Measurements from ENCODE around the gene IKZF4. TPM values are rescaled to one million over a fixed set of nuclear protein-coding genes. Genes with fewer than 3 reads are reported as not detected.
"Not testable (repeated sequence)": the region's sequence is repeated elsewhere in the genome, so short reads cannot be mapped to it uniquely, and the experiment has no call there.

Gene IKZF4
- total and polyA plus RNA-seq, 9 donors = 2.2 to 8.7 (median 7.0) TPM

- Histone ChIP-seq H3K36me3 (ENCODE audit: control insufficient read depth, insufficient read depth, low read length) (no peaks in the 10 kb centered on the region), H3K4me3 (ENCODE audit: low read length) (no peak overlapping the region), H3K9me3 (replicated peaks; ENCODE audit: control insufficient read depth, low read depth, low read length) (no peaks in the 10 kb centered on the region), H3K27me3 (ENCODE audit: control insufficient read depth, insufficient read depth, low read length) (peaks cover 2% of the 10 kb centered on the region), H3K4me1 (ENCODE audit: control insufficient read depth, insufficient read depth, low read length) (no peaks in the 10 kb centered on the region), H3K27ac (ENCODE audit: low read length) (no peak overlapping the region)
- 65% methylated on average over 4 of the region's 5 CpGs for WGBS (ENCODE audit: insufficient coverage)
- DNase-seq = no peak
These were observed 41.1 kb downstream of the IKZF4 start for GRCh38 chr12:56061982-56062381.

- H3K4me1 ChIP-seq (ENCODE audit: control insufficient read depth, insufficient read depth, low read length) = no peaks in the 10 kb centered on the region
- H3K27me3 ChIP-seq (ENCODE audit: control insufficient read depth, insufficient read depth, low read length) = peaks cover 2% of the 10 kb centered on the region
- no peaks in the 10 kb centered on the region for H3K36me3 ChIP-seq (ENCODE audit: control insufficient read depth, insufficient read depth, low read length)
- H3K9me3 ChIP-seq (replicated peaks; ENCODE audit: control insufficient read depth, low read depth, low read length) = no peaks in the 10 kb centered on the region
- no peak overlapping the region for H3K4me3 ChIP-seq (ENCODE audit: low read length)
- H3K27ac ChIP-seq (ENCODE audit: low read length) = no peak overlapping the region
- DNase-seq = no peak
These were observed 42.2 kb downstream of the IKZF4 start for GRCh38 chr12:56062996-56063395.

- Histone ChIP-seq H3K4me1 (ENCODE audit: control insufficient read depth, insufficient read depth, low read length) (no peaks in the 10 kb centered on the region), H3K36me3 (ENCODE audit: control insufficient read depth, insufficient read depth, low read length) (no peaks in the 10 kb centered on the region), H3K9me3 (replicated peaks; ENCODE audit: control insufficient read depth, low read depth, low read length) (no peaks in the 10 kb centered on the region), H3K27me3 (ENCODE audit: control insufficient read depth, insufficient read depth, low read length) (no peaks in the 10 kb centered on the region), H3K27ac (ENCODE audit: low read length) (no peak overlapping the region), H3K4me3 (ENCODE audit: low read length) (no peak overlapping the region)
- 90% methylated on average over 1 of the region's 4 CpGs for WGBS (ENCODE audit: insufficient coverage)
- no peak for DNase-seq
These were observed 50.8 kb downstream of the IKZF4 start for GRCh38 chr12:56071648-56072047.

GRCh38 chr12:56074396-56074795, 53.6 kb downstream of the IKZF4 start:
- 88% methylated on average over 3 of the region's 5 CpGs for WGBS (ENCODE audit: insufficient coverage)
- DNase-seq = no peak
- H3K27ac ChIP-seq (ENCODE audit: low read length) = no peak overlapping the region

GRCh38 chr12:56077966-56078365, 57.1 kb downstream of the IKZF4 start:
- 100% methylated on average over 3 of the region's 9 CpGs for WGBS (ENCODE audit: insufficient coverage)
- peaks cover 26% of the 10 kb centered on the region for H3K27me3 ChIP-seq (ENCODE audit: control insufficient read depth, insufficient read depth, low read length)
- not testable (repeated sequence) for H3K36me3 ChIP-seq (ENCODE audit: control insufficient read depth, insufficient read depth, low read length); H3K9me3 ChIP-seq (replicated peaks; ENCODE audit: control insufficient read depth, low read depth, low read length); H3K4me3 ChIP-seq (ENCODE audit: low read length); H3K27ac ChIP-seq (ENCODE audit: low read length); DNase-seq
- peaks cover 25% of the 10 kb centered on the region for H3K4me1 ChIP-seq (ENCODE audit: control insufficient read depth, insufficient read depth, low read length)

More at GRCh38 chr12:56074396-56074795, 53.6 kb downstream of the IKZF4 start:
- peaks cover 6% of the 10 kb centered on the region for H3K4me1 ChIP-seq (ENCODE audit: control insufficient read depth, insufficient read depth, low read length)
- no peak overlapping the region for H3K4me3 ChIP-seq (ENCODE audit: low read length)
- H3K27me3 ChIP-seq (ENCODE audit: control insufficient read depth, insufficient read depth, low read length) = peaks cover 4% of the 10 kb centered on the region
- H3K9me3 ChIP-seq (replicated peaks; ENCODE audit: control insufficient read depth, low read depth, low read length) = no peaks in the 10 kb centered on the region
- H3K36me3 ChIP-seq (ENCODE audit: control insufficient read depth, insufficient read depth, low read length) = no peaks in the 10 kb centered on the region

- peaks cover 29% of the 10 kb centered on the region for H3K4me1 ChIP-seq (ENCODE audit: control insufficient read depth, insufficient read depth, low read length)
- H3K4me3 ChIP-seq (ENCODE audit: low read length) = no peak overlapping the region
- no CpG with 5 or more reads among the region's 1 CpG for whole genome bisulfite sequencing (ENCODE audit: insufficient coverage)
- no peak for DNase-seq
- peak overlapping the region; percentile 90 for H3K27ac ChIP-seq (ENCODE audit: low read length)
- peaks cover 26% of the 10 kb centered on the region for H3K27me3 ChIP-seq (ENCODE audit: control insufficient read depth, insufficient read depth, low read length)
- H3K9me3 ChIP-seq (replicated peaks; ENCODE audit: control insufficient read depth, low read depth, low read length) = no peaks in the 10 kb centered on the region
- peaks cover 3% of the 10 kb centered on the region for H3K36me3 ChIP-seq (ENCODE audit: control insufficient read depth, insufficient read depth, low read length)
These were observed 57.6 kb downstream of the IKZF4 start for GRCh38 chr12:56078427-56078826.

GRCh38 chr12:56078931-56079722, 58.3 kb downstream of the IKZF4 start:
- 2% methylated on average over 23 of the region's 50 CpGs for WGBS (ENCODE audit: insufficient coverage)
- peaks cover 35% of the 10 kb centered on the region for H3K4me1 ChIP-seq (ENCODE audit: control insufficient read depth, insufficient read depth, low read length)
- H3K9me3 ChIP-seq (replicated peaks; ENCODE audit: control insufficient read depth, low read depth, low read length) = no peaks in the 10 kb centered on the region
- H3K27ac ChIP-seq (ENCODE audit: low read length) = peak overlapping the region; percentile 90
- peak; percentile 82 for DNase-seq
- H3K4me3 ChIP-seq (ENCODE audit: low read length) = peak overlapping the region; percentile 84
- H3K36me3 ChIP-seq (ENCODE audit: control insufficient read depth, insufficient read depth, low read length) = peaks cover 10% of the 10 kb centered on the region
- peaks cover 26% of the 10 kb centered on the region for H3K27me3 ChIP-seq (ENCODE audit: control insufficient read depth, insufficient read depth, low read length)

- Histone ChIP-seq H3K27ac (ENCODE audit: low read length) (peak within 1 kb of the TSS; percentile 90), H3K36me3 (ENCODE audit: control insufficient read depth, insufficient read depth, low read length) (peaks cover 14% of the 10 kb centered on the region), H3K4me1 (ENCODE audit: control insufficient read depth, insufficient read depth, low read length) (peaks cover 35% of the 10 kb centered on the region), H3K27me3 (ENCODE audit: control insufficient read depth, insufficient read depth, low read length) (peaks cover 26% of the 10 kb centered on the region), H3K9me3 (replicated peaks; ENCODE audit: control insufficient read depth, low read depth, low read length) (no peaks in the 10 kb centered on the region), H3K4me3 (ENCODE audit: low read length) (peak within 1 kb of the TSS; percentile 84)
- peak; percentile 79 for DNase-seq
- WGBS (ENCODE audit: insufficient coverage) = under 1% methylated on average over 50 of the region's 59 CpGs
These were observed 59.1 kb downstream of the IKZF4 start, which contains the start of gene ERBB3 for GRCh38 chr12:56079723-56080555. Gene ERBB3, plus strand, starts transcription at chr12:56080165. Its CDS starts 136 bp downstream, at chr12:56080301.

GRCh38 chr12:56080556-56081138, 59.8 kb downstream of the IKZF4 start:
- peaks cover 26% of the 10 kb centered on the region for H3K27me3 ChIP-seq (ENCODE audit: control insufficient read depth, insufficient read depth, low read length)
- H3K27ac ChIP-seq (ENCODE audit: low read length) = peak overlapping the region; percentile 90
- 26% methylated on average over 8 of the region's 20 CpGs for WGBS (ENCODE audit: insufficient coverage)
- peaks cover 37% of the 10 kb centered on the region for H3K4me1 ChIP-seq (ENCODE audit: control insufficient read depth, insufficient read depth, low read length)
- H3K36me3 ChIP-seq (ENCODE audit: control insufficient read depth, insufficient read depth, low read length) = peaks cover 20% of the 10 kb centered on the region
- H3K9me3 ChIP-seq (replicated peaks; ENCODE audit: control insufficient read depth, low read depth, low read length) = no peaks in the 10 kb centered on the region
- no peak for DNase-seq
- H3K4me3 ChIP-seq (ENCODE audit: low read length) = peak overlapping the region; percentile 84
